Inflammatory macrophage (primary cell): ENCODE results near the gene AMOTL1.
"Not testable (repeated sequence)": the region's sequence is repeated elsewhere in the genome, so short reads cannot be mapped to it uniquely, and the experiment has no call there.

Source experiments
- DNase-seq, 2 donors: peaks; one replicate each; pipeline ENCODE4 v3.0.0-alpha.2; 2020 to 2022

Gene AMOTL1

GRCh38 chr11:94823102-94823732 is 55.1 kb downstream of the AMOTL1 start:
- DNase-seq, result no peak

GRCh38 chr11:94825031-94825430 is 56.9 kb downstream of the AMOTL1 start:
- no peak for DNase-seq

GRCh38 chr11:94825481-94825880 is 57.3 kb downstream of the AMOTL1 start:
- DNase-seq, result no peak

GRCh38 chr11:94826415-94826814 is 58.3 kb downstream of the AMOTL1 start:
- DNase-seq, result no peak

- no peak for DNase-seq
Measured at GRCh38 chr11:94828088-94828487, 59.9 kb downstream of the AMOTL1 start.

- DNase-seq, result no peak
Measured at GRCh38 chr11:94830722-94831510, 62.8 kb downstream of the AMOTL1 start.

- no peak for DNase-seq
Measured at GRCh38 chr11:94831529-94831928, 63.4 kb downstream of the AMOTL1 start.

- DNase-seq, result no peak
Measured at GRCh38 chr11:94832604-94833235, 64.6 kb downstream of the AMOTL1 start.

- no peak for DNase-seq
Measured at GRCh38 chr11:94834911-94835593, 66.9 kb downstream of the AMOTL1 start.

- no peak for DNase-seq
Measured at GRCh38 chr11:94835594-94835927, 67.4 kb downstream of the AMOTL1 start.

- DNase-seq, result no peak
Measured at GRCh38 chr11:94837317-94837716, 69.2 kb downstream of the AMOTL1 start.

- no peak for DNase-seq
Measured at GRCh38 chr11:94838027-94838731, 70.0 kb downstream of the AMOTL1 start.

GRCh38 chr11:94840209-94840608 is 72.1 kb downstream of the AMOTL1 start:
- DNase-seq, result no peak

GRCh38 chr11:94844031-94844430 is 75.9 kb downstream of the AMOTL1 start:
- no peak for DNase-seq

- no peak for DNase-seq
Measured at GRCh38 chr11:94845622-94846021, 77.5 kb downstream of the AMOTL1 start.

GRCh38 chr11:94849839-94850238 is 81.7 kb downstream of the AMOTL1 start:
- DNase-seq, result no peak

GRCh38 chr11:94851864-94852636 is 83.9 kb downstream of the AMOTL1 start:
- no peak for DNase-seq

GRCh38 chr11:94853288-94853687 is 85.1 kb downstream of the AMOTL1 start:
- not testable (repeated sequence) for DNase-seq

- no peak for DNase-seq
Measured at GRCh38 chr11:94853836-94854235, 85.7 kb downstream of the AMOTL1 start.

- no peak for DNase-seq
Measured at GRCh38 chr11:94854770-94855633, 86.8 kb downstream of the AMOTL1 start.

- no peak for DNase-seq
Measured at GRCh38 chr11:94855666-94856065, 87.5 kb downstream of the AMOTL1 start.
